IPS-18a (cell line): Measurements from ENCODE around the gene TSPAN1.

Experiments
- H3K27ac ChIP-seq: one replicate; pipeline ENCODE4 v1.5.1; 2013; ENCODE audit warnings: low read length
- H3K27me3 ChIP-seq: one replicate; pipeline ENCODE4 v1.6.1; 2013; ENCODE audit warnings: mild to moderate bottlenecking, low read length; ENCODE audit not compliant: control insufficient read depth, insufficient read depth
- H3K36me3 ChIP-seq: one replicate; pipeline ENCODE4 v1.6.1; 2013; ENCODE audit warnings: low read depth, low read length; ENCODE audit not compliant: control insufficient read depth
- H3K4me1 ChIP-seq: one replicate; pipeline ENCODE4 v1.6.1; 2013; ENCODE audit warnings: low read depth, low read length; ENCODE audit not compliant: control insufficient read depth
- H3K4me3 ChIP-seq: one replicate; pipeline ENCODE4 v1.5.1; 2013; ENCODE audit warnings: low read length
- H3K9ac ChIP-seq: one replicate; pipeline ENCODE4 v1.6.1; 2013; ENCODE audit warnings: mild to moderate bottlenecking, low read length, moderate library complexity
- H3K9me3 ChIP-seq: one replicate; pipeline ENCODE4 v1.6.1; 2013; ENCODE audit warnings: low read depth, low read length; ENCODE audit not compliant: control insufficient read depth

TSPAN1 gene

GRCh38 chr1:46136711-46137110 lies 38.2 kb upstream of the TSPAN1 start:
- no peak overlapping the region for H3K27ac ChIP-seq
- H3K4me3 ChIP-seq: no peak overlapping the region
- no peaks in the 10 kb centered on the region for H3K9me3 ChIP-seq
- no peaks in the 10 kb centered on the region for H3K36me3 ChIP-seq
- no peaks in the 10 kb centered on the region for H3K27me3 ChIP-seq
- no peak overlapping the region for H3K9ac ChIP-seq
- H3K4me1 ChIP-seq: peaks cover 15% of the 10 kb centered on the region

- Histone ChIP-seq H3K36me3 (no peaks in the 10 kb centered on the region), H3K4me3 (no peak overlapping the region), H3K9ac (no peak overlapping the region), H3K9me3 (no peaks in the 10 kb centered on the region), H3K4me1 (peaks cover 15% of the 10 kb centered on the region), H3K27ac (no peak overlapping the region), H3K27me3 (no peaks in the 10 kb centered on the region)
Measured at GRCh38 chr1:46137916-46138315, 37.0 kb upstream of the TSPAN1 start.

- Histone ChIP-seq H3K27ac (no peak overlapping the region), H3K36me3 (no peaks in the 10 kb centered on the region), H3K4me3 (no peak overlapping the region), H3K4me1 (no peaks in the 10 kb centered on the region), H3K27me3 (no peaks in the 10 kb centered on the region), H3K9ac (no peak overlapping the region), H3K9me3 (no peaks in the 10 kb centered on the region)
Measured at GRCh38 chr1:46148318-46148717, 26.6 kb upstream of the TSPAN1 start.

- no peaks in the 10 kb centered on the region for H3K4me1 ChIP-seq
- no peaks in the 10 kb centered on the region for H3K9me3 ChIP-seq
- no peak overlapping the region for H3K9ac ChIP-seq
- no peaks in the 10 kb centered on the region for H3K27me3 ChIP-seq
- H3K4me3 ChIP-seq: no peak overlapping the region
- H3K27ac ChIP-seq: no peak overlapping the region
- no peaks in the 10 kb centered on the region for H3K36me3 ChIP-seq
Measured at GRCh38 chr1:46150085-46150484, 24.8 kb upstream of the TSPAN1 start.

- Histone ChIP-seq H3K36me3 (no peaks in the 10 kb centered on the region), H3K9me3 (no peaks in the 10 kb centered on the region), H3K27ac (no peak overlapping the region), H3K27me3 (no peaks in the 10 kb centered on the region), H3K9ac (no peak overlapping the region), H3K4me3 (no peak overlapping the region), H3K4me1 (no peaks in the 10 kb centered on the region)
Measured at GRCh38 chr1:46152016-46152415, 22.9 kb upstream of the TSPAN1 start.

GRCh38 chr1:46153228-46153627 lies 21.7 kb upstream of the TSPAN1 start:
- no peaks in the 10 kb centered on the region for H3K9me3 ChIP-seq
- no peak overlapping the region for H3K9ac ChIP-seq
- H3K4me3 ChIP-seq: no peak overlapping the region
- no peaks in the 10 kb centered on the region for H3K27me3 ChIP-seq
- no peak overlapping the region for H3K27ac ChIP-seq
- H3K4me1 ChIP-seq: no peaks in the 10 kb centered on the region
- no peaks in the 10 kb centered on the region for H3K36me3 ChIP-seq

- Histone ChIP-seq H3K4me3 (no peak overlapping the region), H3K27me3 (no peaks in the 10 kb centered on the region), H3K9me3 (no peaks in the 10 kb centered on the region), H3K4me1 (no peaks in the 10 kb centered on the region), H3K9ac (no peak overlapping the region), H3K27ac (no peak overlapping the region), H3K36me3 (no peaks in the 10 kb centered on the region)
Measured at GRCh38 chr1:46153732-46154131, 21.2 kb upstream of the TSPAN1 start.

GRCh38 chr1:46157916-46158311 lies 17.0 kb upstream of the TSPAN1 start:
- H3K4me3 ChIP-seq: no peak overlapping the region
- no peak overlapping the region for H3K9ac ChIP-seq
- H3K27me3 ChIP-seq: no peaks in the 10 kb centered on the region
- no peaks in the 10 kb centered on the region for H3K36me3 ChIP-seq
- no peak overlapping the region for H3K27ac ChIP-seq
- H3K9me3 ChIP-seq: no peaks in the 10 kb centered on the region
- no peaks in the 10 kb centered on the region for H3K4me1 ChIP-seq

- Histone ChIP-seq H3K36me3 (no peaks in the 10 kb centered on the region), H3K27me3 (no peaks in the 10 kb centered on the region), H3K27ac (no peak overlapping the region), H3K4me1 (no peaks in the 10 kb centered on the region), H3K9me3 (no peaks in the 10 kb centered on the region), H3K4me3 (no peak overlapping the region), H3K9ac (no peak overlapping the region)
Measured at GRCh38 chr1:46158312-46159281, 16.3 kb upstream of the TSPAN1 start.

GRCh38 chr1:46159516-46159915 lies 15.4 kb upstream of the TSPAN1 start:
- no peak overlapping the region for H3K9ac ChIP-seq
- H3K9me3 ChIP-seq: no peaks in the 10 kb centered on the region
- H3K36me3 ChIP-seq: no peaks in the 10 kb centered on the region
- no peak overlapping the region for H3K4me3 ChIP-seq
- H3K27me3 ChIP-seq: no peaks in the 10 kb centered on the region
- no peaks in the 10 kb centered on the region for H3K4me1 ChIP-seq
- H3K27ac ChIP-seq: no peak overlapping the region

GRCh38 chr1:46160212-46160611 lies 14.7 kb upstream of the TSPAN1 start:
- no peak overlapping the region for H3K27ac ChIP-seq

More at GRCh38 chr1:46160212-46160611, 14.7 kb upstream of the TSPAN1 start:
- Histone ChIP-seq H3K4me3 (no peak overlapping the region), H3K36me3 (no peaks in the 10 kb centered on the region), H3K9me3 (no peaks in the 10 kb centered on the region), H3K9ac (no peak overlapping the region), H3K4me1 (no peaks in the 10 kb centered on the region), H3K27me3 (no peaks in the 10 kb centered on the region)
